Astrocyte of the cerebellum (primary cell): ENCODE data around the gene MEDAG.

Experiments used
- DNase-seq: peaks from one replicate; pipeline ENCODE4 v3.0.0-alpha.2; 2011; ENCODE audit warnings: low read depth
- H3K4me3 ChIP-seq: 2 replicates; pipeline ENCODE4 v1.5.1; 2011; ENCODE audit warnings: mild to moderate bottlenecking, low read depth, low read length, moderate library complexity
- CTCF ChIP-seq: IDR thresholded peaks from 2 replicates; pipeline ENCODE4 v1.5.1; 2012; ENCODE audit warnings: low read length, low read depth, moderate library complexity, mild to moderate bottlenecking; ENCODE audit errors: missing control alignments
- in situ Hi-C: cut with HindIII; loops from 2 replicates; pipeline ENCODE4 v1.10.0; 2017; ENCODE audit warnings: low sequenced_read_pairs

MEDAG gene

GRCh38 chr13:30934381-30934780 is 28.3 kb downstream of the MEDAG start:
- DNase-seq, result no peak
- peak; percentile 23 for TF ChIP-seq CTCF
- no peak overlapping the region for H3K4me3 ChIP-seq
- in situ Hi-C loops, result loop anchor here (5.0 kb wide), 1 partner anchor 37 kb away; no protein-coding TSS in a partner anchor

- in situ Hi-C loops, result loop anchor here (5.0 kb wide), 1 partner anchor 38 kb away; no protein-coding TSS in a partner anchor
- no peak for TF ChIP-seq CTCF
- no peak for DNase-seq
- no peak overlapping the region for H3K4me3 ChIP-seq
Observed at GRCh38 chr13:30934803-30935202, 28.7 kb downstream of the MEDAG start.

DNA sequence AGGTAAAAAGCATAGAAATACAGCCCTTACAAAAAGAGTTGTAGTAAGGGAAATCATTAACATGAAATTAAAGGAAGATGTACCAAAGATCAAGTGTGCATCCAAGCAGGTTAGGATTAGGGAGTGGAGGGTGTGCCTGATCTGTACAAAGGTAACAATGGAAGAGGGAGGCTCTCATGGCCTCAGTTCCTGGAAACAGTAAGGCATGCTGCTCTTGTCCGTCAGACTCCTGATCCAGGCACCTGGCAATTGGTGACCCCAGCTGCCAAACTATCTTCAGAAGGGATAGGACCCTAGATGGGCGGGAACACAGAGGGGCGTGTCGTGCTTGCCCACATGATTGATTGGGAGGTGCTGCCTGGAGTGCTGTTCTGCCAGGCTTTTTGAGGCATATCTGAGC is 30.9 kb downstream of the MEDAG start:
- no peak for DNase-seq
- no peak for TF ChIP-seq CTCF
- no peak overlapping the region for H3K4me3 ChIP-seq
- in situ Hi-C loops, result no loop called here

DNA sequence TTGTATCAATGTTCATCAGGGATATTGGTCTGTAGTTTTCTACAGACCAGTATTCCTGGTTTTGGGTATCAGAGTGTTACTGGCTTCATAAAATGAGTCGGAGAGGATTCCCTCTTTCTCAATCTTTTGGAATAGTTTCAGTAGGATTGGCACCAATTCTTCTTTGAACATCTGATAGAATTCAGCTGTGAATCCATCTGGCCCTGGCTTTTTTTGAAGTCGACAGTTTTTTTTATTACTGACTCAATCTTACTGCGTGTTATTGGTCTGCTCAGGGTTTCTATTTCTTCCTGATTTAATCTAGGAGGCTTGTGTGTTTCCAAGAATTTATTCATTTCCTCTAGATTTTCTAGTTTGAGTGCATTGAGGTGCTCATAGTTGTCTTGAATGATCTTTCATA is 37.8 kb downstream of the MEDAG start:
- no peak for TF ChIP-seq CTCF
- in situ Hi-C loops, result no loop called here
- DNase-seq, result no peak
- H3K4me3 ChIP-seq, result no peak overlapping the region

- DNase-seq, result no peak
- no peak for TF ChIP-seq CTCF
- no peak overlapping the region for H3K4me3 ChIP-seq
- in situ Hi-C loops, result no loop called here
Observed at GRCh38 chr13:30957258-30957943, 51.3 kb downstream of the MEDAG start.

GRCh38 chr13:30959678-30960077 is 53.6 kb downstream of the MEDAG start:
- H3K4me3 ChIP-seq, result no peak overlapping the region
- in situ Hi-C loops, result no loop called here
- DNase-seq, result no peak
- TF ChIP-seq CTCF, result no peak
